AG04449 (cell line): Measurements from ENCODE around the gene OR10G2.
"Not testable (repeated sequence)": the region's sequence is repeated elsewhere in the genome, so short reads cannot be mapped to it uniquely, and the experiment has no call there.

Source experiments
- CTCF ChIA-PET: fragments of 350-600 bp; formaldehyde crosslinking; extraction: SDS; loops from one replicate; lab custom pipeline; 2021; ENCODE audit warnings: antibody characterized with exemption; lab: Yijun Ruan, JAX
- POLR2A ChIA-PET: fragments of 400-600, 350-600 bp; formaldehyde crosslinking; extraction: SDS; loops from one replicate; lab custom pipeline; 2020; ENCODE audit warnings: antibody characterized with exemption, inconsistent platforms; lab: Yijun Ruan, JAX
- DNase-seq: peaks from one replicate; pipeline ENCODE4 v3.0.0-alpha.2; 2010; ENCODE audit warnings: low read depth, low spot score
- H3K4me3 ChIP-seq: 2 replicates; pipeline ENCODE4 v1.5.1; 2011; ENCODE audit warnings: low read depth, mild to moderate bottlenecking, control low read depth, low read length
- TF ChIP-seq, protein P1 (sequence below): IDR thresholded peaks from one replicate; pipeline ENCODE4 v1.5.1; 2011; ENCODE audit warnings: mild to moderate bottlenecking, moderate library complexity, low read length, control low read depth, inconsistent platforms; ENCODE audit not compliant: insufficient read depth; ENCODE audit errors: missing control alignments

The OR10G2 gene

DNA sequence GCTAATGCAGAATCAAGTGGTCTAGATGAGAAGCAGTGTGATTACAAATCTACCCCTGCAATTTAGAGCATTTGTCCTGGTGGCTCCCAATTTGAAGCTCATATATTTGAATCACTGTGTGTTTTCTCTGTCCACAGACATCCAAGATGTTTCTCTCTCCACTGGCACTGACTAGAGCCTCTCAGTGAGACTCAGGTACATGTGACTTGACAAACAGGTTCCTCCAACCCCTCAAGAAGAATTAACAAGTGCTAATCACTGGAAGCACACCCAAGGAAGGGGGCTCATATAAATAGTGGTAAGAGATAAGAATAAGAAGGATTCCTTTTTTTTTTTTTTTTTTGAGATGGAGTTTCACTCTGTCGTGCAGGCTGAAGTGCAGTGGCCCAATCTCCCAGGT, 20.5 kb downstream of the OR10G2 start:
- H3K4me3 ChIP-seq, result no peak overlapping the region
- DNase-seq, result no peak
- ChIA-PET CTCF (no interaction called here), POLR2A (no interaction called here)
- TF ChIP-seq, protein P1, sequence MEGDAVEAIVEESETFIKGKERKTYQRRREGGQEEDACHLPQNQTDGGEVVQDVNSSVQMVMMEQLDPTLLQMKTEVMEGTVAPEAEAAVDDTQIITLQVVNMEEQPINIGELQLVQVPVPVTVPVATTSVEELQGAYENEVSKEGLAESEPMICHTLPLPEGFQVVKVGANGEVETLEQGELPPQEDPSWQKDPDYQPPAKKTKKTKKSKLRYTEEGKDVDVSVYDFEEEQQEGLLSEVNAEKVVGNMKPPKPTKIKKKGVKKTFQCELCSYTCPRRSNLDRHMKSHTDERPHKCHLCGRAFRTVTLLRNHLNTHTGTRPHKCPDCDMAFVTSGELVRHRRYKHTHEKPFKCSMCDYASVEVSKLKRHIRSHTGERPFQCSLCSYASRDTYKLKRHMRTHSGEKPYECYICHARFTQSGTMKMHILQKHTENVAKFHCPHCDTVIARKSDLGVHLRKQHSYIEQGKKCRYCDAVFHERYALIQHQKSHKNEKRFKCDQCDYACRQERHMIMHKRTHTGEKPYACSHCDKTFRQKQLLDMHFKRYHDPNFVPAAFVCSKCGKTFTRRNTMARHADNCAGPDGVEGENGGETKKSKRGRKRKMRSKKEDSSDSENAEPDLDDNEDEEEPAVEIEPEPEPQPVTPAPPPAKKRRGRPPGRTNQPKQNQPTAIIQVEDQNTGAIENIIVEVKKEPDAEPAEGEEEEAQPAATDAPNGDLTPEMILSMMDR, result no peak

DNA sequence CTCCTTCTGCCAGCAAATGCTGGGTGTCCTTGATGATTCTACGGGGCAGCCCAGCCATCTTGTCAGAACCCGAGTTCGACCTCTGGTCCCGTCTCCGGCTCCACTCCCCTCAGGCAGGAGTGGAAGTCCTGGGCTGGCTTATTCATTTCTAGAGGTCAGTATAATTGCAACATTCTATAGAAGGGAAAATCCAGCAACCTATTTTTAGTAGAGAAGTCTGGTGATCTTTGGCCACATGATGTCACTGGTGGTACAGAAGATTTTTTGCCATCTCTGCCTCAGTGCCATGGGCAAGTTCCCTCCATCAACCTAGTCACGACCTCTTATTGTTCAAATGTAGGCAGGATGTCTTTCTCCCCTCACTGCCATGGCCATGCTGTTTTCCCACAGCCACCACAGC, 22.4 kb downstream of the OR10G2 start:
- TF ChIP-seq, protein P1, result no peak
- ChIA-PET POLR2A (no interaction called here), CTCF (no interaction called here)
- no peak for DNase-seq
- H3K4me3 ChIP-seq, result no peak overlapping the region

DNA sequence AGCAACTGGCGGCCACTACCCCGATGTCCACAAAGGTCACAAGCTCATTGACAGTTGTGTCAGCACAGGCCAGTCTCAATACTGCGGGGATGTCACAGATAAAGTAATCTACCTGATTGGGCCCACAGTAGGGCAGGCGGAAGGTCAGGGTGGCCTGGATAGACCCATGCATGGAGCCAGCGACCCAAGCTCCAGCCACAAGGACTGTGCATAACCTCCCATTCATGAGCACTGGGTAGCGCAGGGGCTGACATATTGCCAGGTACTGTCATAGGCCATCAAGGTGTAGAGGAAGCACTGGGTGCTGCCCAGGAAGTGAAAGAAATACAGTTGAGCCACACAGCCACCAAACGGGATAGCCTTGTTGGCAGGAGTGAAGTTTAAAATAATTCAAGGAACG, 32.6 kb downstream of the OR10G2 start:
- POLR2A ChIA-PET, DNase-seq, H3K4me3 ChIP-seq, CTCF ChIA-PET: not testable (repeated sequence)

DNA sequence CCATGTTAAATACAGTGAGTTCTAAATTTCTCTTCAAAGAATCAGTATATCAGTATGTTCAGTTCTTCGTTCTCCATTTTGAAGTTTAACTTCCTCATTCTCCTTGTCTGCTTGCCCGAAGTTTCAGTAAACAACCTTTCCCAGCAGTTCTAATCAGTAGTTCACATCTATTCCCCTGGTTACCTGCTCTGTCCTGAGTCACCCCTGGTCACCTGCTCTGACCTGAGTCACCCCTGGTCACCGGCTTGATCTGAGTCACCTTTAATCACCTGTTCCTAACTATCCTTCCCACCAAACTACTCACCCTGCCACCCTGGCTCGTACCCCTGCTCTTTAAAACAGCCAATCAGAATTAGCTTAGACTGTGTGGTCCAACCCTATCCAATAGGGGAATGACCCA, 45.4 kb downstream of the OR10G2 start:
- ChIA-PET POLR2A (no interaction called here), CTCF (no interaction called here)
- TF ChIP-seq, protein P1, result no peak
- no peak overlapping the region for H3K4me3 ChIP-seq
- no peak for DNase-seq
